Mucosa of stomach (tissue), 1 donor: ENCODE results near the gene DPP8.
"Not testable (repeated sequence)": the region's sequence is repeated elsewhere in the genome, so short reads cannot be mapped to it uniquely, and the experiment has no call there.

ENCODE experiments used
- H3K27me3 ChIP-seq: one replicate; pipeline ENCODE4 v1.7.0; 2013; ENCODE audit warnings: mild to moderate bottlenecking, low read length; ENCODE audit not compliant: control insufficient read depth, insufficient read depth
- H3K36me3 ChIP-seq: one replicate; pipeline ENCODE4 v1.7.0; 2013; ENCODE audit warnings: low read length; ENCODE audit not compliant: control insufficient read depth, insufficient read depth
- H3K4me1 ChIP-seq: one replicate; pipeline ENCODE4 v1.7.0; 2013; ENCODE audit warnings: mild to moderate bottlenecking, low read length; ENCODE audit not compliant: control insufficient read depth, insufficient read depth
- H3K4me3 ChIP-seq: one replicate; pipeline ENCODE4 v1.7.0; 2013; ENCODE audit warnings: low read length
- H3K9ac ChIP-seq: one replicate; pipeline ENCODE4 v1.7.0; 2013; ENCODE audit warnings: mild to moderate bottlenecking, low read length, moderate library complexity
- H3K9me3 ChIP-seq: one replicate; pipeline ENCODE4 v1.7.0; 2013; ENCODE audit warnings: mild to moderate bottlenecking, low read length, moderate library complexity; ENCODE audit not compliant: control insufficient read depth
- donor health status: Pancreatic carcinoma.

The DPP8 gene

GRCh38 chr15:65398486-65398885 is 119.0 kb downstream of the DPP8 start:
- not testable (repeated sequence) for H3K9ac ChIP-seq, H3K4me3 ChIP-seq, H3K9me3 ChIP-seq, H3K4me1 ChIP-seq, H3K36me3 ChIP-seq
- peaks cover 37% of the 10 kb centered on the region for H3K27me3 ChIP-seq

GRCh38 chr15:65396965-65397317 is 120.5 kb downstream of the DPP8 start:
- Histone ChIP-seq H3K27me3 (peaks cover 48% of the 10 kb centered on the region), H3K36me3 (no peaks in the 10 kb centered on the region), H3K9me3 (no peaks in the 10 kb centered on the region), H3K4me3 (no peak overlapping the region), H3K4me1 (no peaks in the 10 kb centered on the region), H3K9ac (no peak overlapping the region)

DNA sequence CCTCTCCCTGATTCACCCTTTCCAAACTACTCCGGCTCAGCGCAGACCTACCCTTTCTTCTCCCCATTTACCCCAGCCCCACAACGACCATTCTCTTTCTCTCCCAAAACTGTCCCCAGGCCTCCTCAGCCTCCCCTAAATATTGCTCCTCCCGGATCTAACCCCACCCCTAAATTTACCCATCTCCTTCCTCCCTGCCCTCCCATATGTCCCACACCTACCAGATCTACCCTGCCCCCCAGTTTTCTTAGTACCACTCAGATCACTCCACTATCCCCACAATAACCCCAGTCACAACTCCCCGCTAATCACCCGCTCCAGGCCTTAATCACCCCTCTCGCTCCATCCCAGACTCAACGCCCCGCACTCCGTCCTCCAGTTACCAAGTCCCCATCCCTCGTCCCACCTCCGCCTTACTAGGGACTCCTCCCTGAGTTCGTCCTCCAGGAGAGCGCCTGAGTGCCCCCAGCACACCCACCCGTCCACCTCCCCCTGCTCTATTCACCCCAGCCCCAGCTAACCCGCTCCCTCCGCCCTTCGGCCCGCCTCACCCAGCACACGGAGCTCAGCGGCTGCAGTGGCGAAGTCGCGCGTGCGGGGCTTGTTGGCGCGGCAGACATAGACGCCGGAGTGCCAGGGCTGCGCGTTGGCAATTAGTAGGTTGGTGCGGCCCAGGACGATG is 121.1 kb downstream of the DPP8 start:
- peaks cover 53% of the 10 kb centered on the region for H3K27me3 ChIP-seq
- H3K9me3 ChIP-seq = no peaks in the 10 kb centered on the region
- no peak overlapping the region for H3K4me3 ChIP-seq
- no peaks in the 10 kb centered on the region for H3K36me3 ChIP-seq
- H3K4me1 ChIP-seq = no peaks in the 10 kb centered on the region
- H3K9ac ChIP-seq = no peak overlapping the region

GRCh38 chr15:65395567-65396202 is 121.8 kb downstream of the DPP8 start:
- Histone ChIP-seq H3K4me1 (no peaks in the 10 kb centered on the region), H3K4me3 (no peak overlapping the region), H3K9me3 (no peaks in the 10 kb centered on the region), H3K9ac (no peak overlapping the region), H3K36me3 (no peaks in the 10 kb centered on the region), H3K27me3 (peaks cover 60% of the 10 kb centered on the region)

GRCh38 chr15:65394936-65395335 is 122.6 kb downstream of the DPP8 start:
- Histone ChIP-seq H3K27me3 (peaks cover 56% of the 10 kb centered on the region), H3K36me3 (no peaks in the 10 kb centered on the region), H3K4me3 (no peak overlapping the region), H3K4me1 (no peaks in the 10 kb centered on the region), H3K9me3 (no peaks in the 10 kb centered on the region), H3K9ac (no peak overlapping the region)

GRCh38 chr15:65394280-65394789 is 123.2 kb downstream of the DPP8 start:
- Histone ChIP-seq H3K27me3 (peaks cover 54% of the 10 kb centered on the region), H3K9ac (no peak overlapping the region), H3K4me1 (no peaks in the 10 kb centered on the region), H3K36me3 (no peaks in the 10 kb centered on the region), H3K4me3 (no peak overlapping the region), H3K9me3 (no peaks in the 10 kb centered on the region)

- Histone ChIP-seq H3K9me3 (no peaks in the 10 kb centered on the region), H3K4me1 (no peaks in the 10 kb centered on the region), H3K27me3 (peaks cover 55% of the 10 kb centered on the region), H3K9ac (no peak overlapping the region), H3K36me3 (no peaks in the 10 kb centered on the region), H3K4me3 (no peak overlapping the region)
These were observed 123.9 kb downstream of the DPP8 start for GRCh38 chr15:65393557-65393956.

DNA sequence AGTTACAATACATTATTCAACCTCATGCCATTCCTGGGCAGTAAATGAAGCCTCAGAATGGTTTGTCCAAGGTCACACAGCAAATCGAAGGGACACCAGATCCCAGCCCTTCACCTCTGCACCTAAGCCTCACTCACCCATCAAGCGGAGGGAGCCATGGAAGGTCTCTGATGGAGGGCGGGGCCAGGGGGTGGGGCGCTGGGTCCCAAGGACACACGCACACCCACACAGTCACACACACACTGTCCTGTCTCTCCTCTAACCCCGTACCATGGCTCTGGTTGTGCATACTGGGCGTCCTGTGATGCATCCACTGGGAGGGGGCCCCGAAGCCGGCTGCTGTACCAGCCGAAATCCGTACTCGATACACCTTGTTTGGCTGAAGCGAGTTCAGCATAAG is 124.4 kb downstream of the DPP8 start:
- Histone ChIP-seq H3K27me3 (peaks cover 56% of the 10 kb centered on the region), H3K9ac (no peak overlapping the region), H3K36me3 (no peaks in the 10 kb centered on the region), H3K4me3 (no peak overlapping the region), H3K9me3 (no peaks in the 10 kb centered on the region), H3K4me1 (no peaks in the 10 kb centered on the region)
